HL-60 (cell line): ENCODE data around the gene OR10G7.

ENCODE experiments used
- DNase-seq, 2 experiments: peaks; one replicate each; pipeline ENCODE4 v3.0.0-alpha.2; 2010 to 2020; ENCODE audit warnings: low read depth in 1 of 2, low spot score in 1 of 2
- H3K27ac ChIP-seq: fragments of 250-450 bp; sonication (Bioruptor Pico); replicated peaks from 2 replicates; pipeline ENCODE4 v1.5.1; 2020; ENCODE audit warnings: mild to moderate bottlenecking, moderate library complexity
- H3K27me3 ChIP-seq: fragments of 250-450 bp; sonication (Bioruptor Pico); 2 replicates; pipeline ENCODE4 v1.5.1; 2021; ENCODE audit warnings: mild to moderate bottlenecking, moderate library complexity; ENCODE audit not compliant: insufficient read depth, poor library complexity, severe bottlenecking
- H3K4me3 ChIP-seq: replicated peaks from 2 replicates; pipeline ENCODE4 v1.5.1; 2011; ENCODE audit warnings: mild to moderate bottlenecking, control low read depth, low read length; ENCODE audit not compliant: insufficient read depth
- GABPA ChIP-seq: IDR thresholded peaks from 2 replicates; pipeline ENCODE4 v1.6.1; 2012; ENCODE audit warnings: low read depth
- POLR2AphosphoS5 ChIP-seq: IDR thresholded peaks from 2 replicates; pipeline ENCODE4 v1.6.1; 2012; ENCODE audit warnings: low read depth
- SPI1 ChIP-seq: IDR thresholded peaks from 2 replicates; pipeline ENCODE4 v1.6.1; 2012; ENCODE audit warnings: low read depth, mild to moderate bottlenecking, borderline replicate concordance
- TF ChIP-seq, protein P1 (sequence below): IDR thresholded peaks from 2 replicates; pipeline ENCODE4 v1.6.1; 2012; ENCODE audit warnings: low read depth; ENCODE audit not compliant: insufficient replicate concordance
- TF ChIP-seq, protein P2 (sequence below): IDR thresholded peaks from one replicate; pipeline ENCODE4 v1.5.1; 2011; ENCODE audit warnings: low read length, control low read depth, inconsistent platforms; ENCODE audit not compliant: insufficient read depth

The OR10G7 gene

DNA sequence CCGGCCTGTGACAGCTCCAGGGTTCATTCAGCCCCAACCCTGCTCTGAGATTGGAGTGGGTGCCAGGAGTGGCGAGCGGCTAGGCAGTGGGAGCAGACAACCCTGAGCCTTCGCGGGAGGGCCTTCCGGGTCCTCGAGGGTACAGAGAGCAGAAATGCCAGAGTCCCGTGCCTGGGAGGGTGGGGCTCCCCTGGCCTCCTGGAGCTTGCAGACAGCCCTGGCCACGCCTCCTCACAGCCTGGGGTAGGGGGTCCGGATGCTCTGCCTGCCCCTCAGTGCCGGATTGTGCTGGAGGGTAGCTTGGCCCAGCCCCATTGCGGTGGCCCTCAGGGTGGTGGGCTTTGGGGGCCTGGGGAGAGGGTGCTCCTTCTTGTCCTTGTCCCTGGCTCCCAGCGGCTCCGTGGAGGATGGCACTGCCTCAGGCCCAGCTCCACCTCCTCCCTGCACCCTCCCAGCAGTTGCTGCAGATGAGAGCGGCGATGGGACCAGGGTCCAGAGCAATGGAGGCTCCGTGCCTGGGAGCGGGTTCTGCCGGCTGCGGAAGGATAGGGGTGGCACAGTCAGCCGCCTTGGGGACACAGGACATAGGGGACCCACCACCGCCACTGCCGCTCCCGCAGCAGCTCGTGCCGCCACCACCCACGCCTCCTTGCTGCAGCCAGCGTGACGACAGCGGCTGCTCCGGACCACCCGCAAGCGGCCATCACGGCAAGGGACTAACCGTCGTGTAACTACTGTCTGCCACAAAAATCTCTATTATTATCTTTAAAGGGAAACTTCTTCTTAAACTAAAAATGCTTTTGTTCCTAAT is 34.9 kb upstream of the OR10G7 start:
- Histone ChIP-seq H3K27me3 (no peaks in the 10 kb centered on the region), H3K4me3 (peak overlapping the region; percentile 37), H3K27ac (no peak overlapping the region)
- TF ChIP-seq SPI1 (no peak), POLR2AphosphoS5 (no peak), GABPA (no peak)
- TF ChIP-seq, protein P1, sequence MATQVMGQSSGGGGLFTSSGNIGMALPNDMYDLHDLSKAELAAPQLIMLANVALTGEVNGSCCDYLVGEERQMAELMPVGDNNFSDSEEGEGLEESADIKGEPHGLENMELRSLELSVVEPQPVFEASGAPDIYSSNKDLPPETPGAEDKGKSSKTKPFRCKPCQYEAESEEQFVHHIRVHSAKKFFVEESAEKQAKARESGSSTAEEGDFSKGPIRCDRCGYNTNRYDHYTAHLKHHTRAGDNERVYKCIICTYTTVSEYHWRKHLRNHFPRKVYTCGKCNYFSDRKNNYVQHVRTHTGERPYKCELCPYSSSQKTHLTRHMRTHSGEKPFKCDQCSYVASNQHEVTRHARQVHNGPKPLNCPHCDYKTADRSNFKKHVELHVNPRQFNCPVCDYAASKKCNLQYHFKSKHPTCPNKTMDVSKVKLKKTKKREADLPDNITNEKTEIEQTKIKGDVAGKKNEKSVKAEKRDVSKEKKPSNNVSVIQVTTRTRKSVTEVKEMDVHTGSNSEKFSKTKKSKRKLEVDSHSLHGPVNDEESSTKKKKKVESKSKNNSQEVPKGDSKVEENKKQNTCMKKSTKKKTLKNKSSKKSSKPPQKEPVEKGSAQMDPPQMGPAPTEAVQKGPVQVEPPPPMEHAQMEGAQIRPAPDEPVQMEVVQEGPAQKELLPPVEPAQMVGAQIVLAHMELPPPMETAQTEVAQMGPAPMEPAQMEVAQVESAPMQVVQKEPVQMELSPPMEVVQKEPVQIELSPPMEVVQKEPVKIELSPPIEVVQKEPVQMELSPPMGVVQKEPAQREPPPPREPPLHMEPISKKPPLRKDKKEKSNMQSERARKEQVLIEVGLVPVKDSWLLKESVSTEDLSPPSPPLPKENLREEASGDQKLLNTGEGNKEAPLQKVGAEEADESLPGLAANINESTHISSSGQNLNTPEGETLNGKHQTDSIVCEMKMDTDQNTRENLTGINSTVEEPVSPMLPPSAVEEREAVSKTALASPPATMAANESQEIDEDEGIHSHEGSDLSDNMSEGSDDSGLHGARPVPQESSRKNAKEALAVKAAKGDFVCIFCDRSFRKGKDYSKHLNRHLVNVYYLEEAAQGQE = no peak
- TF ChIP-seq, protein P2, sequence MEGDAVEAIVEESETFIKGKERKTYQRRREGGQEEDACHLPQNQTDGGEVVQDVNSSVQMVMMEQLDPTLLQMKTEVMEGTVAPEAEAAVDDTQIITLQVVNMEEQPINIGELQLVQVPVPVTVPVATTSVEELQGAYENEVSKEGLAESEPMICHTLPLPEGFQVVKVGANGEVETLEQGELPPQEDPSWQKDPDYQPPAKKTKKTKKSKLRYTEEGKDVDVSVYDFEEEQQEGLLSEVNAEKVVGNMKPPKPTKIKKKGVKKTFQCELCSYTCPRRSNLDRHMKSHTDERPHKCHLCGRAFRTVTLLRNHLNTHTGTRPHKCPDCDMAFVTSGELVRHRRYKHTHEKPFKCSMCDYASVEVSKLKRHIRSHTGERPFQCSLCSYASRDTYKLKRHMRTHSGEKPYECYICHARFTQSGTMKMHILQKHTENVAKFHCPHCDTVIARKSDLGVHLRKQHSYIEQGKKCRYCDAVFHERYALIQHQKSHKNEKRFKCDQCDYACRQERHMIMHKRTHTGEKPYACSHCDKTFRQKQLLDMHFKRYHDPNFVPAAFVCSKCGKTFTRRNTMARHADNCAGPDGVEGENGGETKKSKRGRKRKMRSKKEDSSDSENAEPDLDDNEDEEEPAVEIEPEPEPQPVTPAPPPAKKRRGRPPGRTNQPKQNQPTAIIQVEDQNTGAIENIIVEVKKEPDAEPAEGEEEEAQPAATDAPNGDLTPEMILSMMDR = no peak
- no peak for DNase-seq

DNA sequence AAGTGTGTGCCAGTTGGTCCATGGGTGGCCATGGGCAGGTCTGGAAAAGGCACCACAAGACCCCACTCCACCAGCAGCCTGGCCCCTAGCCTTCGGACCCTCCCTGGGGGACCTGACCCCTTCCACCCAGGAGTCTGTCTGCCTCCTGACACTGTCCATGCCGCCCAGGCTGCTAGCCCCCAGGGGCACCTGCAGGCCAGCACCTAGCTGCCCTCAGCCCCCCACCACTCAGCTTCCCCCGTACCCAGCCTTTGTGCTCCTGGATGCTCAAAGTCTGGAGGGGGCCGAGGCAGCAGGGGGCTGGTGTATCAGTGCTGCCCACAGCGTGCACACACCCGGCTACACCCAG is 34.3 kb upstream of the OR10G7 start:
- H3K27me3 ChIP-seq = no peaks in the 10 kb centered on the region
- no peak overlapping the region for H3K4me3 ChIP-seq
- TF ChIP-seq, protein P1 = no peak
- TF ChIP-seq POLR2AphosphoS5 (no peak), GABPA (no peak), SPI1 (no peak)
- TF ChIP-seq, protein P2 = no peak
- no peak overlapping the region for H3K27ac ChIP-seq
- no peak for DNase-seq

DNA sequence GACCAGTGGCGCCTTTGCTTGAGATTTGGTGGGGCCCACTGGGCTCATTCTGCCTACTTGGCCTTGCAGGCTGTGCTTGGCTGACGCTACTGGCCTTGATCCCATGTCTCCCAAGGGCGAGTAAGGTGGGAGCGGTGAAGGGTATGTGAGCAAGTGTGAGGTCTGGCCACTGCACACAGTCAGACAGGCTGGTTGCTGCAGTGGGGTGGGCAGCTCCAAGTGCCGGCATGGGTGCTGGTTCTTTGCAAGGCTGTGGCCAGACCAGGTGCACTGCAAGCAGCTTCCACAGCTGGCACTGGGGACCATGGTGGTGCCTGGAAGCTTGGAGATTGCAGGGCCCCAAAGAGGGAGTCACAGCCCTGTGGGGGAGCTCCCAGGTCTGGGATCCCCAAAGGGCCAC is 33.4 kb upstream of the OR10G7 start:
- Histone ChIP-seq H3K27me3 (no peaks in the 10 kb centered on the region), H3K27ac (no peak overlapping the region), H3K4me3 (no peak overlapping the region)
- TF ChIP-seq, protein P2 = no peak
- TF ChIP-seq GABPA (no peak), POLR2AphosphoS5 (no peak), SPI1 (no peak)
- TF ChIP-seq, protein P1 = no peak
- no peak for DNase-seq
